ENCODE measurements around the gene RABGAP1L. TPM values are rescaled to one million over a fixed set of nuclear protein-coding genes. Genes with fewer than 3 reads are reported as not detected.

The RABGAP1L gene
- total and polyA plus RNA-seq, 2 of the 8 experiments (the other 6 are each of a cell fraction or from before 2014, with no cell fraction given), result 33.3 to 156 TPM

GRCh38 chr1:174990382-174990999, 831.2 kb downstream of the RABGAP1L start (continued):
- TF ChIP-seq CHD7 (IDR thresholded peaks at IDR 0.05; ENCODE audit: insufficient replicate concordance, low read length) (no peak), SAP30 (IDR thresholded peaks at IDR 0.05; ENCODE audit: insufficient read depth, insufficient replicate concordance, low read length) (no peak), CBX8 (IDR thresholded peaks at IDR 0.05; ENCODE audit: borderline replicate concordance, low read depth, low read length) (no peak), TEAD4 (IDR thresholded peaks at IDR 0.05; ENCODE audit: low read depth, low read length) (no peak), SIRT6 (IDR thresholded peaks at IDR 0.05; ENCODE audit: low read length) (no peak)

All from H1 (cell line).